Brain microvascular endothelial cell (primary cell): ENCODE results near the gene PITPNM1.

Experiments
- DNase-seq: peaks from one replicate; pipeline ENCODE4 v3.0.0-alpha.2; 2020
- H3K27ac ChIP-seq: fragments of 250-450 bp; sonication (Bioruptor Pico); 2 replicates; pipeline ENCODE4 v1.5.1; 2020; ENCODE audit warnings: mild to moderate bottlenecking, moderate library complexity
- H3K27me3 ChIP-seq: fragments of 250-450 bp; sonication (Bioruptor Pico); replicated peaks from 2 replicates; pipeline ENCODE4 v1.5.1; 2020; ENCODE audit warnings: mild to moderate bottlenecking
- H3K36me3 ChIP-seq: fragments of 250-450 bp; sonication (Bioruptor Pico); replicated peaks from 2 replicates; pipeline ENCODE4 v1.5.1; 2020; ENCODE audit warnings: mild to moderate bottlenecking
- H3K4me3 ChIP-seq: 2 replicates; pipeline ENCODE4 v1.5.1; 2011; ENCODE audit warnings: low read depth, mild to moderate bottlenecking, control low read depth, low read length, moderate library complexity
- in situ Hi-C: cut with HindIII; loops from 2 replicates; pipeline ENCODE4 v1.10.0; 2017; ENCODE audit warnings: low sequenced_read_pairs, low pct_ligation_motif_present
- TF ChIP-seq, protein P1 (sequence below): IDR thresholded peaks from 2 replicates; pipeline ENCODE4 v1.5.1; 2011; ENCODE audit warnings: low read depth, mild to moderate bottlenecking, moderate library complexity, low read length, control low read depth, inconsistent platforms; ENCODE audit errors: missing control alignments

PITPNM1 gene

DNA sequence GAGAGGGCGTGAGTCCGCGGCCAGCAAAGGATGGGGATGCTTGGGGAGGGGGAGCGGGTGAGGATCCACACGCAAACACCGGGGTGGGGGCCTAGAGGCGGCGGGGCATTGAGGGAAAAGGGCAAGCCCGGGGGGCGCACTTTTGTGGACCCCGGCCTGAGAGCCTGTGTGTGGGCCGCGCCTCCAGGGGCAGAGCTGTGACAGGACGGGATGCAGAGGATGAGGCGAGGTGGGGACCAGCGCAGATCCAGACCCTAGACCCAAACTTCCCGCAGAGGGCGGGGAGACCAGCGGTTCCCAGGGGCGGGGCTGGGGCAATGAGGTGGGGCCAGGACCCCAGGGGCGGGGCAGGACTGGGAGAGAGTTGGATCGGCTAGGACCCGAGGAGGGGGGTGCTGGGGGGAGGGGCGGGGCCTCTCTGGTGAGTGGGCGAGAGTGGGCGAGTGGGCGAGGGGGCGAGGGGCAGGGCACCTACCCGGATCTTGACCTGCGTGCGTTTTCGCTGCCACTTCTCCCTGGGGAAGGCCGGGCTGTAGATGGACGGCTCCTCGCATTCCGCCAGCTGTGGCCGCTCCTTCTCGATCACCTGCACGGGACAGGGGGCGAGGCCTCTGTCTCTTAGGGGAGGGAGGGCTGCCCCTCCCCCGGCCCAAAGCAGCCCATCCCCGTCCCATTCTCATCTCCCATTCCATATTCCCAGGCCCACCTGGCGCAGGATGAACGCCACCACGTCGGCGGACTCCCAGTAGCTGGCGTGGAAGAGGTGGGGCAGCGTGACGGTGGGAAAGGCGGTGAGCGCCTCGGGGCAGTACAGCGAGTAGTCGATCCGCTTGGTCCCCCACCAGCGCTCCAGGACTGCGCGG is 10.6 kb downstream of the PITPNM1 start:
- no peak for DNase-seq
- in situ Hi-C loops = no loop called here
- Histone ChIP-seq H3K27me3 (no peaks in the 10 kb centered on the region), H3K4me3 (no peak overlapping the region), H3K36me3 (peaks cover 72% of the 10 kb centered on the region), H3K27ac (no peak overlapping the region)
- TF ChIP-seq, protein P1, sequence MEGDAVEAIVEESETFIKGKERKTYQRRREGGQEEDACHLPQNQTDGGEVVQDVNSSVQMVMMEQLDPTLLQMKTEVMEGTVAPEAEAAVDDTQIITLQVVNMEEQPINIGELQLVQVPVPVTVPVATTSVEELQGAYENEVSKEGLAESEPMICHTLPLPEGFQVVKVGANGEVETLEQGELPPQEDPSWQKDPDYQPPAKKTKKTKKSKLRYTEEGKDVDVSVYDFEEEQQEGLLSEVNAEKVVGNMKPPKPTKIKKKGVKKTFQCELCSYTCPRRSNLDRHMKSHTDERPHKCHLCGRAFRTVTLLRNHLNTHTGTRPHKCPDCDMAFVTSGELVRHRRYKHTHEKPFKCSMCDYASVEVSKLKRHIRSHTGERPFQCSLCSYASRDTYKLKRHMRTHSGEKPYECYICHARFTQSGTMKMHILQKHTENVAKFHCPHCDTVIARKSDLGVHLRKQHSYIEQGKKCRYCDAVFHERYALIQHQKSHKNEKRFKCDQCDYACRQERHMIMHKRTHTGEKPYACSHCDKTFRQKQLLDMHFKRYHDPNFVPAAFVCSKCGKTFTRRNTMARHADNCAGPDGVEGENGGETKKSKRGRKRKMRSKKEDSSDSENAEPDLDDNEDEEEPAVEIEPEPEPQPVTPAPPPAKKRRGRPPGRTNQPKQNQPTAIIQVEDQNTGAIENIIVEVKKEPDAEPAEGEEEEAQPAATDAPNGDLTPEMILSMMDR = no peak

DNA sequence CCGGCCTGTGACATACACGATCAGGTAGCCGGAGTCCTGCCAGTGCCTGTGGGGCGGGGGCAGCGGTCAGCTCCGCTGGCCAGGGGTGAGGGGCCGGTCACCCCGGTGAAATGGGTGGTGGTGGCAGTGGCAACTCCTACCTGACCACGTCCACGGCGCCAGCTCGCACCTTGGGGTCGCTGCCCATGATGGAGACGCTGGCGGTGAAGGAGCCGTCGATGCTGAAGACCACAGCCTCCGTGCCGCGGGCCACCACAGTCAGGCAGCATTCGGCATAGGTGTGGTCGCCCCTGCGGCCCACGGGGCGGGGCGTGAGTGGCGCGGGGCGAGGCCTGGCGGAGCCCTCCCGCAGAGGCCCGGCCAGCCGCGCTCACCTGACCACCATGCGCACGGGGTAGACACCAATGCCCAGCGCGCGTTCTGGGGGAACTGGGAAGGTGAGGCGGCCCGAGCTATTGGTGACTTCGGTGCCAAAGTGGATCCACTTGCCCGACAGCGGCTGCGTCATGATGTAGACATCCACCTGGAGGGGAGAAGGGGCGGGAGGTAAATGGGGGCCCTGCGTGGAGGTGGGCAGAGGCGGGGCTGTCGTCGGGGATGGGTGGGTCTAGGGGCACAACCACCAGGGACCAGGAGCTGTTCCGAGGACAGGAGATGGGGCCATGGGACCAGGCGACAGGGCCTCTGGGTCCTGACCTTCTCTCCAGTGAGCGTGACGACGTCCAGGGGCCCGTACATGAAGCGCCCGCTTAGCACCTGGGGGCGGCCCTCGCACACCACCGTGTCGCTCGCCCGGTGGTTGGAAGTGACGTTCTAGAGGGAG is 11.4 kb downstream of the PITPNM1 start:
- no peak overlapping the region for H3K27ac ChIP-seq
- in situ Hi-C loops = no loop called here
- H3K36me3 ChIP-seq = peaks cover 77% of the 10 kb centered on the region
- H3K27me3 ChIP-seq = no peaks in the 10 kb centered on the region
- TF ChIP-seq, protein P1 = no peak
- no peak for DNase-seq
- no peak overlapping the region for H3K4me3 ChIP-seq

DNA sequence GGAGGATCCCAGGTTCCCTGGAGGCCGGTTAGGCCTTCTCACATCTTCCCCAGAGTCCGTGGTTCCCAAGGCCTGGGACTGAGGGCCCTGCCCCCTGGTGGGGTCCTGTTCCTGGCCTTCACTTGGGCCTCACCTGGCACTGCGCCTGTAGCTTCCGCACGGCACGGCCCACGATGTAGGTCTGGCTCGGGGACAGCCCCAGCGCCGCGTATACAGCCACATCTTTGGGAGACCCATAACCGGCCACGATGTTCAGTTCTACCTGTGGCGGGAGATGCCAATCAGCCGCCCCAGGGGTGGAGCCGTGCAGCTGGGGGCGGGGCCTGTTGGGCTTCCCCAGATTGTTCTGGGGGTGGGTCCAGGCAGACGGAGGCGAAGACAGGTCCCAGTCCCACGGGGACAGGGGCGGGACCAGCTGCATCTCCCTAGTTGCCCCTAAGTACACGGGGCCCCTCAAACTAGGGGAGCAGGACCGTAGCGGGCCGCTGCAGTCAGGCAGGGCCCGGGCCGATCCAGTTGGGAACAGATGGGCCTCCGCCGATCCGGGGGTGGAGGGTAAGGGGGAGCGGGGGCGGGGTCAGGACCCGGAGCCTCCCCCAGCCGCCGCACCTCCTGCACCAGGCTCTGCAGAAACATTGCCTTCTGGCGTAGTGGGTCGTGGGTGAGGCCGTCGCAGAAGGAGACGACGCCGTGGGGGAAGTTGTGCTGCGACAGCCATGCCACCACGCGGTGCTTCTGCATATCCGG is 12.2 kb downstream of the PITPNM1 start:
- TF ChIP-seq, protein P1 = no peak
- no peak overlapping the region for H3K4me3 ChIP-seq
- H3K27ac ChIP-seq = no peak overlapping the region
- H3K36me3 ChIP-seq = peaks cover 73% of the 10 kb centered on the region
- in situ Hi-C loops = no loop called here
- DNase-seq = no peak
- no peaks in the 10 kb centered on the region for H3K27me3 ChIP-seq

DNA sequence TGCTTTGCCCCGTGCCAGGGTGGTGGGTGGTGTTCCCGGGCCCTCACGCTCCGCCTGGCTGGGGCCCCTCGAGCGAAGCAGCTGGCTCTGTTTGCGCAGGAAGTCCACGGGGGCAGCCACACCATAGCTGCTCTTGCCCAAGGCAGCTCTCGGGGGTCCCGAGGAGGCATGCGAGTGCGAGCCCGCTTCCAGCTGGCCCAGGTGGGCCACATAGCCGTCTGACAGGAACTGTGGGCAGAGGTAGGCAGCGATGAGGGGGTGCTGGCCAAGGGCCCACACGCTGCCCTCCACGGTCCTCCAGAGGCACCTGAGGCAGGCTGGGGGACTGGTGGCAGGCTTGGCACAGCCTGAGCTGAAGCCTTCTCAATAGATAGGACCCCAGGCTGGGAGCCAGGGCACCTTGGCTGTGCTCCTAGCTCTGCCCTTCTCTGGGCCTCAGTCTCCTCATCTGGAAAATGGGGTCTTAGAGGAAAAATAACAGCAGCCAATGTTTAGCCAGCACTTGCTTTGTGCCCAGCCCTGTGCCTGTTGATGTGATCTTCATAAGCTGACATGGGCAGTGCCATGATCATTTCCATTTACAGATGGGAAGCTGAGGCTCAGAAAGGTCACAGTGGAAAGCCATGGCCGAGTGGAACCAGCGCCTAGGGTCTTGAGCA is 13.0 kb downstream of the PITPNM1 start:
- in situ Hi-C loops = no loop called here
- Histone ChIP-seq H3K27me3 (no peaks in the 10 kb centered on the region), H3K36me3 (peaks cover 68% of the 10 kb centered on the region), H3K4me3 (no peak overlapping the region), H3K27ac (no peak overlapping the region)
- no peak for DNase-seq
- TF ChIP-seq, protein P1 = no peak

DNA sequence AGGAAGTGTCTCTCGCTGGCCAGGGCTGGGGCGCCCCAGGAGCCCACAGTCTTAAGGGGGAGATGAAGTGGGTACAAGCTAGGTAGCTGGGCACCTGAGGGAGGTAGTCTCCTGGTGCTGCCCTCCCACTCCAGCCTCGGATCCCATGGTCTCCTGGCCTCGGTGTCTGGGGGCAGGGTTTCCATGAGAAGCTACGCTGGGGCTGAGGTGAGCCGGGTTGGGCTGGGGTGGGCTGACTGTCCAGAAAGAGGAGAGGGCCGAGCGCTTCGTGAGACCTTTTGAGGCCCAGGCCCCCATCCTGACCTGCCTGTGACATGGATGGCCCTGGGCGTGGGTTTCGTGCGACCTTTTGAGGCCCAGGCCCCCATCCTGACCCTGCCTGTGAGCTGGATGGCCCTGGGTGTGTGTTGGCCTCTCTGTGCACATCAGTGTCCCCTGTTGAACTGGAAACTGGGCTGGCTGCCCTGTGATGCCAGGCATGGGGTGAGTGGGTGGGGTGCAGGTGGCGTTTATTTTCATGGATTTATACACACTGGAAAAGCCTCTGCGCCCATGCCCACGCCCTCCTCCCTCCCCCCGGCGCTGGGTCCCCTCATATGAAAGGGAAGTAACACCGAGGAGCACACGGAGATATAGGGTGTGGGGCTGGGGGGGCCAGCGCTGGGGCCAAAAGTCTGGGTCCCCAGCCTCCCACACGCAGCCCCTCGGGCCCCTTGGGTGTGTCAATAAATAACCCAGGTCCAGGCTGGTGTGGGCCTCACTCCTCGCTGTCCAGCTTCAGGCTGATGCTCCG is 13.7 kb downstream of the PITPNM1 start:
- in situ Hi-C loops = no loop called here
- no peak overlapping the region for H3K27ac ChIP-seq

More for the DNA sequence above, 13.7 kb downstream of the PITPNM1 start:
- TF ChIP-seq, protein P1 = no peak
- H3K36me3 ChIP-seq = peaks cover 63% of the 10 kb centered on the region
- H3K4me3 ChIP-seq = no peak overlapping the region
- no peaks in the 10 kb centered on the region for H3K27me3 ChIP-seq
- no peak for DNase-seq
